Fibroblast of lung (primary cell): ENCODE results near the gene SS18. TPM values are rescaled to one million over a fixed set of nuclear protein-coding genes. Genes with fewer than 3 reads are reported as not detected.
"Not testable (repeated sequence)": the region's sequence is repeated elsewhere in the genome, so short reads cannot be mapped to it uniquely, and the experiment has no call there.

Experiments used
- DNase-seq, 2 donors: peaks; one replicate each; pipeline versions ENCODE4 v3.0.0 to v3.0.0-alpha.2; 2010; ENCODE audit warnings: low read depth in 2 of 2
- H2AFZ ChIP-seq: 2 replicates; pipeline ENCODE4 v1.5.1; 2012; ENCODE audit warnings: low read length, control low read depth, inconsistent platforms
- H3K27ac ChIP-seq: 2 replicates; pipeline ENCODE4 v1.5.1; 2011; ENCODE audit warnings: low read length, control low read depth; ENCODE audit not compliant: insufficient read depth
- H3K27me3 ChIP-seq: 2 replicates; pipeline ENCODE4 v1.5.1; 2011; ENCODE audit warnings: mild to moderate bottlenecking, low read length; ENCODE audit not compliant: control insufficient read depth, insufficient read depth
- H3K36me3 ChIP-seq: 2 replicates; pipeline ENCODE4 v1.5.1; 2011; ENCODE audit warnings: low read length; ENCODE audit not compliant: control insufficient read depth, insufficient read depth
- H3K4me1 ChIP-seq: 2 replicates; pipeline ENCODE4 v1.5.1; 2011; ENCODE audit warnings: low read length; ENCODE audit not compliant: control insufficient read depth, insufficient read depth; ENCODE audit errors: extremely low read depth
- H3K4me2 ChIP-seq: 2 replicates; pipeline ENCODE4 v1.5.1; 2011; ENCODE audit warnings: low read length, control low read depth; ENCODE audit not compliant: insufficient read depth; ENCODE audit errors: extremely low read depth
- H3K4me3 ChIP-seq, 4 experiments: fragments of 200-600 bp in 1 of 4; sonication (generic) in 1 of 4; replicated peaks in 1 of 4; 2 replicates each; pipeline ENCODE4 v1.5.1; 2011 to 2016; ENCODE audit warnings: low read length in 4 of 4, low read depth in 3 of 4, mild to moderate bottlenecking in 3 of 4, control low read depth in 2 of 4, inconsistent platforms in 1 of 4, mixed read lengths in 1 of 4; ENCODE audit not compliant: insufficient read depth in 1 of 4; ENCODE audit errors: control extremely low read depth in 1 of 4
- H3K79me2 ChIP-seq: 2 replicates; pipeline ENCODE4 v1.5.1; 2012; ENCODE audit warnings: mild to moderate bottlenecking, low read length, inconsistent platforms; ENCODE audit not compliant: control insufficient read depth, insufficient read depth
- H3K9ac ChIP-seq: 2 replicates; pipeline ENCODE4 v1.5.1; 2011; ENCODE audit warnings: mild to moderate bottlenecking, low read length, control low read depth; ENCODE audit not compliant: insufficient read depth
- H3K9me3 ChIP-seq: 2 replicates; pipeline ENCODE4 v1.5.1; 2012; ENCODE audit warnings: low read depth, low read length; ENCODE audit not compliant: control insufficient read depth, insufficient read depth
- H4K20me1 ChIP-seq: 2 replicates; pipeline ENCODE4 v1.5.1; 2011; ENCODE audit warnings: low read length; ENCODE audit not compliant: control insufficient read depth, insufficient read depth; ENCODE audit errors: extremely low read depth
- CTCF ChIP-seq, 2 donors: IDR thresholded peaks in 1 of 2; conservative IDR thresholded peaks in 1 of 2; 1 replicate in 1 of 2; 2 replicates in 1 of 2; pipeline ENCODE4 v1.5.1; 2011 to 2012; ENCODE audit warnings: low read length in 2 of 2, control low read depth in 1 of 2, inconsistent platforms in 1 of 2, low read depth in 1 of 2, mild to moderate bottlenecking in 1 of 2
- EZH2 ChIP-seq: IDR thresholded peaks from 2 replicates; pipeline ENCODE4 v1.5.1; 2012; ENCODE audit warnings: low read length, control low read depth, mild to moderate bottlenecking; ENCODE audit errors: missing control alignments
- polyA plus RNA-seq, 2 donors: library from polyadenylated mRNA; depleted of rRNA in 1 of 2; stranded (reverse) in 1 of 2; unstranded in 1 of 2; fragments of >200 nt; gene quantifications; 2 replicates each; pipeline ENCODE4 v1.2.1, GENCODE V29; 2011 to 2012; ENCODE audit warnings: missing spikeins in 1 of 2
- total RNA-seq: library from RNA; depleted of rRNA; stranded (reverse); fragments of >200 nt; gene quantifications from 2 replicates; pipeline ENCODE4 v1.2.1, GENCODE V29; 2014

SS18 gene
- total and polyA plus RNA-seq, 2 donors (not counting 1 experiment from before 2014, with no cell fraction given), result 90.8 to 124 TPM

- H3K4me1 ChIP-seq, result no peaks in the 10 kb centered on the region
- no peaks in the 10 kb centered on the region for H4K20me1 ChIP-seq
- H2AFZ ChIP-seq, result no peak overlapping the region
- no peaks in the 10 kb centered on the region for H3K9me3 ChIP-seq
- no peak overlapping the region for H3K9ac ChIP-seq
- TF ChIP-seq EZH2, result no peak
- TF ChIP-seq CTCF (conservative IDR thresholded peaks at IDR 0.05 in 1 of 2, IDR thresholded peaks at IDR 0.05 in 1 of 2; ENCODE audit: low read depth in 1 of 2, low read length in 2 of 2), result no peak
- no peaks in the 10 kb centered on the region for H3K79me2 ChIP-seq
- H3K27me3 ChIP-seq, result no peaks in the 10 kb centered on the region
- H3K4me2 ChIP-seq, result no peak overlapping the region
- H3K4me3 ChIP-seq, result no peak overlapping the region
- H3K36me3 ChIP-seq, result no peaks in the 10 kb centered on the region
- no peak for DNase-seq
- H3K27ac ChIP-seq, result no peak overlapping the region
These were observed 43.7 kb upstream of the SS18 start for GRCh38 chr18:26134107-26134506.

GRCh38 chr18:26133652-26134051 is 43.2 kb upstream of the SS18 start, which contains the start of gene PSMA8:
PSMA8 (plus strand) TSS chr18:26133869; CDS start chr18:26133966, 97 bp downstream.
- Histone ChIP-seq H3K4me1 (no peaks in the 10 kb centered on the region), H3K9ac (no peak within 1 kb of the TSS), H2AFZ (no peak within 1 kb of the TSS), H3K79me2 (no peaks in the 10 kb centered on the region), H3K9me3 (no peaks in the 10 kb centered on the region), H3K4me2 (no peak within 1 kb of the TSS), H3K27me3 (no peaks in the 10 kb centered on the region), H3K4me3 (no peak within 1 kb of the TSS), H4K20me1 (no peaks in the 10 kb centered on the region), H3K27ac (no peak within 1 kb of the TSS), H3K36me3 (no peaks in the 10 kb centered on the region)
- no peak for DNase-seq
- TF ChIP-seq CTCF (conservative IDR thresholded peaks at IDR 0.05 in 1 of 2, IDR thresholded peaks at IDR 0.05 in 1 of 2; ENCODE audit: low read depth in 1 of 2, low read length in 2 of 2) (no peak), EZH2 (no peak)

- not testable (repeated sequence) for H3K4me3 ChIP-seq, H4K20me1 ChIP-seq, H3K36me3 ChIP-seq, H3K9me3 ChIP-seq, H3K27me3 ChIP-seq, H3K4me1 ChIP-seq, DNase-seq, H3K4me2 ChIP-seq, H3K27ac ChIP-seq, H3K79me2 ChIP-seq, H3K9ac ChIP-seq, H2AFZ ChIP-seq
These were observed 37.8 kb upstream of the SS18 start for GRCh38 chr18:26128192-26128591.
